ENCODE measurements around the gene TELO2.
"Not testable (repeated sequence)": the region's sequence is repeated elsewhere in the genome, so short reads cannot be mapped to it uniquely, and the experiment has no call there.

Gene TELO2

DNA sequence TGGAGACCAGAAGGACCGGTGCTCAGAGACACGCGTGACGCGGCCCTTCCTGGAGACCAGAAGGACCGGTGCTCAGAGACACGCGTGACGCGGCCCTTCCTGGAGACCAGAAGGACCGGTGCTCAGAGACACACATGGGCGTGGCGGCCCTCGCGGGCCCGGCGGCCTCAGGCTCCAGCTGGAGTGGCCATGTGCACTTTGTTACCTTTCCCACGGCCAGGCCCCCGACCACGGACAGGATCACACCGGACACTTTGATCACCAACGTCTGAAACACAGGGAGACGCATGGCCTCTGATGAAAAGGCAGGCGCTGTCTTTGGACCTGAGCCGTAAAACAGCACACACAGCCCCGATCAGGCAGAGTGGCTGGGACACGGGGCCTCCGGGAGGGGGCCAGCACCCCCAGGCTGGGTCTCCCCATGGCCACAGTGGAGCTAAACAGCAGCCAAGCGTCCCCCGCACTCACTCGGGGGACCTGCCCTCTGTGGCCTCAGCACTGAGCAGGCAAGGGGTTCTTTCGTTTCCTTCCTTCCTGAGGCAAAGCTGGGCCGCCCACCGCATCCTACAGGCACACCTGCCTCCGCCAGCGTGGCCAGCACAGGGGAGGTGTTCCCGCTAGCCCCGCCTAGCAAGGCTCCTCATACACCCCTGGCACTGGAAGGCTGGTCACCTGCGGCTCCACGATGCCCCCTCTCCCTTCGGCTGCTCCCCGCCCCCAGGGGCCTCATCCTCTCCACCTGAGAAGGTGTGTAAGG, 35.5 kb upstream of the TELO2 start:
- no peak for DNase-seq (ENCODE audit: low read depth in 2 of 2)

- no peak for DNase-seq (ENCODE audit: low read depth in 2 of 2)
These were observed 34.7 kb upstream of the TELO2 start for GRCh38 chr16:1458336-1458976.

DNA sequence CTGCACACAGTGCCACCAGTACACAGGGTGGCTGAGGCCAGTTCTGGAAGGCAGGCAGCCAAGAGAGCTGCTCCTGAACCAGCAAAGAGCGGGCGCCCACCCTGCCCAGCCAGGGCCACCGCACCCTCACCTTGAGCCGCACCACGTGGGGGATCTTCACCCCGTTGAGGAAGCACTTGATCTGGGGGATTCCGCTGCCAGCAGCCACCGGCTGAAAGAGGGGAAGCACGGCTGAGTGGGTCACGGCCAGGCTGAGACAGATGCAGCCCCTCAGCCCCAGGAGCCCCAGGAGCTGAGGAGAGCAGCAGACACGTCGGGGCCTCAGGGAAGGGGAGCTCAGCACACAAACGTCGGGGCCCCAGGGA, 34.2 kb upstream of the TELO2 start:
- DNase-seq (ENCODE audit: low read depth in 2 of 2), result no peak

- no peak for DNase-seq (ENCODE audit: low read depth in 2 of 2)
These were observed 33.2 kb upstream of the TELO2 start for GRCh38 chr16:1459967-1460366.

GRCh38 chr16:1460602-1461138, 32.5 kb upstream of the TELO2 start:
- no peak for DNase-seq (ENCODE audit: low read depth in 2 of 2)

- DNase-seq (ENCODE audit: low read depth in 2 of 2), result no peak
These were observed 32.0 kb upstream of the TELO2 start for GRCh38 chr16:1461146-1461545.

DNA sequence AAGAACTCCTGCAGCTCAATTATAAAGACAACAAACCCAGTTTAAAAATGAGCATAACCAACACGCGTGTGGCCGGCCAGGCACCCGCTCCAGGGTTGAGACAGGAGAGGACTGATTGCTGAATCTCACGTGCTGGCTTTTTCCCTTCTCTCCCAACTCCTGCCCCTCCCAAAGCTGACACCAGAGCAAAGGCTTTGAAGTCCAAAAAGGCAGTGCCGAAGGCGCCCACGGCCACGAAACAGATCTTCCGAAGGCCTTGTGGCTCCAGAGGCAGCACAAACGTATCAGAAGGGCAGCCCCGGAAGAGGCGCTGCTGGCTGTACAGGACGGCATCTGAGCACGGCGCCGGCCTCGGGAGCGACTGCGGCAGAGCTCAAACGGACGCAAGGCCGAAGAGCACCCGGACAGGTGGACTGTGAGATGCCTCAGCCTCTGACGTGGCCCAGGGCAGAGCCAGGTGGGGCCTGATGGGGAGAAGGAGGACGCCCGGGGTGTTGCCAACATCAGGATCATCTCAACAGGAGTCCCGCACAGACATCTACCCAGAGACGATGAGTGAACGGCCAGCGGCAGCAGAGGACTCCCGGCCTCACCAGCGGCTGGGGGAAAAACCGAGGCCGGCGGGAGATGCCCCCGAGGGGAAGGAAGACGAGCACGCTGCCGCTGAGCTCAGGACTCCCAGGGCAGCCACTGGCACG, 28.8 kb upstream of the TELO2 start:
- no peak for DNase-seq (ENCODE audit: low read depth in 2 of 2)

DNA sequence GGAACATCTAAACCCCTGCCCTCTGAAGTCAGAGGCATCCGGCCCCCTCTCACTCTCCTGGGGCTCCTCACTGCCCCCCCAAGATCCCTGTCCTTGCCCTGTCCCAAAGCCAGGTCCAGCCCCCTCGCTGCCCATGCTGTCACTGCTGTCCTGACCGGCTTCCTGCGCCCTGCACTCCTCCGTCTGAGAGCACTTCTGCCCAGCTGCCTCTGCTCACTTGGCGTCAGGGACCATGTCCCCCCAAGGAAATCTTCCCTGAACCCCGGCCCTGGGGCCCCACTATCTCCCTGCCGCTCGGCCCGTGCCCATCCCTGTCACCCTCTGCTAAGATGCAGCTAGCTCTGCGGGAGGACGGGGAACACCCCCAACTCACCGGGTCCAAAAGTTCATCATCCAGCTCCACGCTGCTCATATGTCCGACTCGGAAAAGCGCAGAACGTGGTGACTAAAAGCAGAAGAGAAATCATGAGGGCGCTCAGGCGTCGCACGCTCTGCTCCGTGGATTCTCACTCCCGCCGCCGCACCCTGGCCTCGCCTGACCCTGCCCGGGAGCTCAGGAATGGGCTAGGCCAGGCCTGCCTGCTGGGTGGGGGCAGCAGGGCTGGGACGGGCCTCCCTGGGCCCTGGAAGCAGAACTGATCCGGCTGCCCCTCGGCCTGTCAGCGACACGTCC, 28.1 kb upstream of the TELO2 start:
- no peak for DNase-seq (ENCODE audit: low read depth in 2 of 2)

- DNase-seq (ENCODE audit: low read depth in 2 of 2), result no peak
These were observed 27.6 kb upstream of the TELO2 start for GRCh38 chr16:1465567-1465915.

DNA sequence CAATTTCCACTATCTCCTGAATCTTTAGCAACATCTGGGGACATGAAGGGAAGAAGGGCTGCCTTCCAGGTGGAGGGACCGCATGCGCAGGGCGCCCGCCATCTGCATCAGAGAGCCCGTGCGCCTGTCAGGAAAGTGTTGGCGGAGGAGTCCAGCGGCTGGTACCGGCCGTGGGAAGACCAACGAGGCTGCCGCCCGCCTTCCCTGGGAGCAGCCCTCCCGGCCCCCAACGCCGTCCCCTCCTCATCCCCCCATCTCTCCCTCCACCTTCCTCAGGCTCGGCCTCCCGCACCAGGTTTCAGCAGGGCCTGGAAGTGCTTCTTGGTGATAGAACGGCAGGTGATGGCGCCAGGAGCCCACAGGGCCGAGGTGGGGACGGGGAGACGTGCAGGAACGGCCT, 27.1 kb upstream of the TELO2 start:
- no peak for DNase-seq (ENCODE audit: low read depth in 2 of 2)

GRCh38 chr16:1466968-1467521, 26.1 kb upstream of the TELO2 start:
- DNase-seq (ENCODE audit: low read depth in 2 of 2), result no peak

DNA sequence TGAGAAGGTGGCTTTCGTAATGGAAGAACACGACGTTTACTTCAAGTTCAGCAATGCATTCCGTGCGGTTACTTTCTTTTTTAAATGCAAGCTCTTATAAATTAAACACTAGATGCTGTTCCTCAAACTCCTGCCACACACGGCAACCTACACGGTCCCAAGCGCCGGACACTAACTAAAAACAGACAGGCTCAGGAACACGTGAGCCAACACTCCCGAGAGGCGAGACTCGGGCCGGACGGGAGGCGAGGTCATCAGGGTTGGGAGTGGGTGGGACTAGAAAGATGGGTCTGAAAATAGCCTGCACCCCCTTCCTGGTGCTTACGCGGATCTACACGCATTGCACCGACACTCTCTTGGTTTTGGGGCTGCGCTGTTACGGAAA, 24.7 kb upstream of the TELO2 start:
- DNase-seq (ENCODE audit: low read depth in 2 of 2), result no peak

DNA sequence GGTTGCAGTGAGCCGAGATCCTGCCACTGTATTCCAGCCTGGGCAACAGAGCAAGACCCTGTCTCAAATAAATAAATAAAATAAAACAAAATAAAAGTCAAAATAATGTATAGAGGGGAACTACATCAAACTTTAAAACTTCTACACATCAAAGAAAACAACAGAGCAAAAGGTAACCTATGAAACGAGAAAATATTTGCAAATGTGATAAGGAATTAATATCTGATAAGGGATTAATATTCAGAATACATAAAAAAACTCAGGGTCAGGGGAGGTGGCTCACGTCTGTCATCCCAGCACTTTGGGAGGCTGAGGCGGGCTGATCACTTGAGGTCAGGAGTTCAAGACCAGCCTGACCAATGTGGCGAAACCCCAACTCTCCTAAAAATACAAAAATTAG, 24.0 kb upstream of the TELO2 start:
- DNase-seq (ENCODE audit: low read depth in 2 of 2), result not testable (repeated sequence)

DNA sequence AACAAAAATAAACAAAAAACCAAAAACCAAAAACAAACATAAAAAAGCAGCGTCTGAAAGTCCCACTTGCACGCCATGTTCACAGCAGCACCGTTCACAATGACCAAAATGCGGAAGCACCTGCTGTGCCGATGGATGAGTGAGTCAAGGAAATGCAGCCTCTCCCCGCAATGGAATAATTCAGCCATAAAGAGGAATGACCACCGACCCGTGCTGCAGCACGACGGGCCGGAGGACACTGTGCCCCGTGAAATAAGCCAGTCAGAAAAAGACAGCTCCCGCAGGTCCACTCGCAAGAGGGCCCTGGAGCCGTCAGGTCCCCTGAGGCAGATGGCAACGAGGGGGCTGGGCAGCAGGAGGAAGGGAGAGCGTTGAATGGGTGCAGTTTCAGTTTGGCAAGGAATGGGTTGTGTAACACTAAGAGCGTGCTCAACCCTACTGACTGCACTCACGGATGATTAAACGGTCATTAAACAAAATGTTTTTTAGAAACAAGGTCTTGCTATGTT, 23.4 kb upstream of the TELO2 start:
- DNase-seq (ENCODE audit: low read depth in 2 of 2), result no peak

DNA sequence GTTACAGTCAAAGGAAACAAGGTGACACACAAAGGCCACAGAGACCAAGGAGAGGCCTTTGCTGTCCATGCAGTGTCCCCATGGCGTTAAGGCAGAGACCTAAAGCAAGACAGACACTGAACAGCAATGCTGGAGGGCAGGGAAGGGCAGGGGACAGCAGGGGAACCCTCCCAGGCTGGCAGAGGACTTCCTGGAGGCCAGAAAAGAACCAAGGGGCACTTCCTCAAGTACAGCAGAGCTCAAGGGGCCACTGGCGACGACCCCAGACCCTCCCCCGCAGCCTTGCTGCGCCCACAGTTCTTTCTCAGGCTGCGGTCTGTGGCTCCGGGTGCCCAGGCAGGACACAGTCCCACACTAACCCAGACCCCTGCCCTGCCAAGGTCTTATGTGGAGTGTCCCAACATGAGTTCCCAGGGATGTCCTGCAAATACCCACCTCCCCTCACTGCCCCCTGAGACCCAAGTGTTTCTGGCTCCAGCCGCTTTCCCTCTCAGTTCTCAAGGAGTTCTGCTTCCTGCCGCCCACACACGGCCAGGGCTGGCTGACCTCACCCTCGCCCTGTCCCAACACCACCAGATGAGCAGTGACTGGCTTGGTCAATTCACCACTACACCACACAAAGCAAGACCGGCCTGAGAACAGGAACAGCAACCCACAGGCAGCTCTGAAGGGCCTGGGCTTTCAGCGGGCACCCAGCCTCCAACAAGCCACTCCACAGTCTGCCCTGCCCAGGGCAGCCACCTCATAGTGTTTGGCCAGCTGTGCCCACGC, 22.5 kb upstream of the TELO2 start:
- no peak for DNase-seq (ENCODE audit: low read depth in 2 of 2)

DNA sequence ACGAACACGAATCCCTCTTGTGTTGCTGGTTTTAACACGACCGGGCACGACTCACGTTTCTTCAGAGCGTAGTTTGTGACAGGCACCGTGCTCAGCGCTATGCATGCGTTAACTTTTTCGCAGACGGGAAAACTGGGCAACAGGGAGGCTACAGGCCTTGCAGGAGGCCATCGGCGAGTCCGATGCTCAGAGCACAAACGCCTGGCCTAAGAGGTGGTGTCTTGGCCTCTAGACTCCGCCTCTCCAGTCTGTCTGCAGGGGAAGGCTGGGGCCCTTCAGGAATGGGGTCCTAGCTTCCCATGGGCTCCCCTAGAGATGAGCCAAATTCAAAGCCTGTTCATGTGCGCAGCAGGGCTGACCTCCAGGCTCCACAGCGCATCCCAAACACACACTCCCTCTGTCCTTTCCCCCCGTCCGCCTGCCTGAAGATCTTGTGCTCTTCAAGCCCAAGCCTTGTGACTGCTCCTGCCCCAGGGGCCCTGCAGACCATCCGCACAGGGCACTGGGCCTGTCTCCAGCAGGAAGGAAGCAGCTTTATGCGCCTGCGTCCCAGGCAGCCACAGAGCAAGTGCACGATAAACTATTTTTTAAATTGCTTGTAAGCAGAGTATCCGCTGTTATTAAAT, 21.5 kb upstream of the TELO2 start:
- no peak for DNase-seq (ENCODE audit: low read depth in 2 of 2)

GRCh38 chr16:1472974-1473373, 20.2 kb upstream of the TELO2 start:
- DNase-seq (ENCODE audit: low read depth in 2 of 2), result no peak

DNA sequence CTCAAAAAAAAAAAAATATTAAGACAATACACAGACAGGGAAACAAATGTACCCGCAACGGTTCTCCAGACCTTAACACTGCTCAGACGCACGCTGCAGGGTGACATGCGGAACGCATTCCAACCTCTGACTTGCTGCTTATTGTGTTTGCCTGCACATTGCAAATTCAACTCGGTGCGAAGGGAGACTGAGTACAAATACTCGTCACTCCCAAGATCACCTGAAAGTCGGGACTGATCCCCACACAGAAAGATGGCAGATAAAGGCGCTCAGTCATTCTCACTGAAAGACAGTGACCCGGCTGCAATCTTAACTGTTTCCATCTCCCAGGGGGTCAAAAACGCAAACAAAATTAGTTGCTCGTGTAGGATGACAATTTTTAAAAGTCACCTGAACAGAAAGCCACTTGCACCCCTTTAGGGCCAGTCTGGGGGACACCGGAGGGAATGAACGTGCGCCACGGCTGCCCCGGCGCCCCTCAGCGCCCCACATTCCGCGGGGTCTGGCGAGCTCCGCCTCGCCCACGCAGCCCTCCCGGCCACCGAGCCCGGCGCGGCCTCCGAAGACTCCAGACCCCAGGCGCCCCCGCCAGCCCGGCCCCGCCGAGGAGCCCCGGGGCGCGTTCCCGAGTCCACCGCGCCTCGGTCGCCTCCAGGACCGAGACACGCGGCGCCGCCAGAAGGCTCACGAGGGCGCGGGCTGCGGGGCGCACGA, 18.9 kb upstream of the TELO2 start:
- DNase-seq (ENCODE audit: low read depth in 2 of 2), result no peak

DNA sequence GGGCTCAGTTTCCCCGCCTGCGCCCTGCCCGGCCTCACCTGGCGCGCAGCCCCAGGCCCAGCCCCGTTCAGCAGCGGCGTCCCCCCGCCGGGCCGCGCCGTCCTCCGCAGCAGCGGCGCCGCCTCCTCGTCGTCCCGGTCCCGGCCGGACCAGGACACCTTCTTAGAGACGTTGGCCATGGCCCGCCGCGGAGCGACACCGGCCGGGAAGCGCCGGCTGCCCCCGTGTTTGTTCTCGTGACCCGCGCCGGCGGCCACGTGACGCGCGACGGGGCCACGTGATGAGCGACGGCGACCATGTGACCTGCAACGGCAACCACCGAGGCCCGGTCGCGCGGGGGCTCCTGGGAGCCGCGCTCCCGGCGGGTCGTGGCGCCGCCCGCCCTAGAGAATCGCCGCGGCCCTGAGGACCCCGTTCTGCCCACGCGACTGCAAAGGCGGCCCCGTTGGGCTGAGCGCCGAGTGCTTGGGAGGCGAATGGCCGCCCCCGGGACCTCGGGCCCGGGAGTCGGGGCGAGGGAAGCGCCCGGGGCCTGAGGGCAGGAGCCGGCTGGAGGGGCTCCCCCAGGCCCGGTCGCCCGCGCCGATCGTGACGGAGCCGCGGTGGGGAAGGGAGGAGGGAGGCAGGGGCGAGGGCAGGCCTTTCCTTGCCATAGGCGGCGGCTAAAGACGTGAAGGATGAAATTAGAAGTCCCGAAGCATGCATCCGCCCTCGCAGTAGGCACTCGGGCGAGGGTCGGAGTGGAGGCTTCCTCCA, 18.2 kb upstream of the TELO2 start, which contains the start of gene CLCN7:
Gene CLCN7, minus strand, starts transcription at position 233 of the 756 bp plus-strand sequence. Its CDS starts 54 bp downstream, at position 179.
- peak; percentile 67 to 85 for DNase-seq (ENCODE audit: low read depth in 2 of 2)

Data from stimulated activated CD8-positive, alpha-beta memory T cell treated with anti-CD3 and anti-CD28 coated beads, Interleukin-7, amount 100 ng/mL, for 4 hours (primary cell).